ENCODE data around the gene RNF115. TPM values are rescaled to one million over a fixed set of nuclear protein-coding genes. Genes with fewer than 3 reads are reported as not detected.

The RNF115 gene
- total RNA-seq, 1 experiment from 2014 or later = 9.5 TPM

DNA sequence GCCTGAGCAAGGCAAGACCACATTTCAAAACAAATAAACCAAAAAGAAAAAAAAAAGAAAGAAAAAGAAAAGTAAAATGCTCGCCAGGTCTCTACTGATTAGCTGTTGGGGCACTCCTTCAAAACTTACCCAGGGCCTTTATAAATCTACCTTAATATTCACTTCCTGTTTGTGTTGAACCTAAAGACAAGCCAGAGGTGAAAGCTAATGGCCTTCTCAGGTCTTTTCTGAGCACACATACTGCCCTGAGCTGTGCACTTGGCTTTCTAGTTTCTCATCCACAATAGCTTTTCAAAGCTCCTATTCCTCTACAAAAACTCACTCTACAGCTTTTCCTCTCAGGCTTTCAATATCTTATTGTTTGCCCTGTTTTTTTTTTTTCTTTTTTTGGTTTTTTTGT lies 50.5 kb downstream of the RNF115 start:
- no peaks in the 10 kb centered on the region for H3K27me3 ChIP-seq (ENCODE audit: insufficient read depth, low read length)
- intact Hi-C loops (cut with micrococcal nuclease) = no loop called here
- no peak for DNase-seq (ENCODE audit: low read depth, low spot score)
- no peaks in the 10 kb centered on the region for H3K79me2 ChIP-seq (ENCODE audit: insufficient read depth, low read length)
- H3K9me2 ChIP-seq (ENCODE audit: insufficient read depth) = no peaks in the 10 kb centered on the region
- H2AFZ ChIP-seq (ENCODE audit: low read depth, low read length, poor library complexity, severe bottlenecking) = no peak overlapping the region
- BruUV-seq (replicated peaks) = no TSS peak
- no peaks in the 10 kb centered on the region for H3K4me1 ChIP-seq (ENCODE audit: control insufficient read depth in 1 of 2, insufficient read depth in 2 of 2, low read length in 2 of 2)
- no peak overlapping the region for H3K27ac ChIP-seq (ENCODE audit: low read depth, low read length)
- ChIA-PET RAD21 (ENCODE audit: low non-redundant PET in 1 of 2, low total read pairs in 2 of 2, uncharacterized antibody in 2 of 2, unreplicated experiment in 2 of 2) (no interaction called here), POLR2A (no interaction called here), CTCF (no interaction called here)
- no peaks in the 10 kb centered on the region; a peak in 1 of 4 replicates for H3K36me3 ChIP-seq (ENCODE audit: control insufficient read depth in 1 of 2, insufficient read depth in 2 of 2, low read length in 2 of 2)
- H3K4me3 ChIP-seq (replicated peaks in 1 of 2; ENCODE audit: low read depth in 1 of 2, low read length in 2 of 2) = no peak overlapping the region
- no peak overlapping the region for H3K9ac ChIP-seq (ENCODE audit: low read length)
- no peak for ATAC-seq
- no peaks in the 10 kb centered on the region for H3K9me3 ChIP-seq (ENCODE audit: control insufficient read depth in 1 of 2, insufficient read depth in 1 of 2, low read depth in 1 of 2, low read length in 2 of 2)
- no peak overlapping the region for H3K4me2 ChIP-seq (ENCODE audit: low read length)
- no peaks in the 10 kb centered on the region for H4K20me1 ChIP-seq (ENCODE audit: insufficient read depth)
- TF ChIP-seq CEBPB (IDR thresholded peaks at IDR 0.05; ENCODE audit: low read depth) (no peak), SIN3A (IDR thresholded peaks at IDR 0.05; ENCODE audit: low read depth) (no peak), EZH2phosphoT487 (IDR thresholded peaks at IDR 0.05; ENCODE audit: borderline replicate concordance) (no peak), SP1 (IDR thresholded peaks at IDR 0.05; ENCODE audit: low read depth) (no peak), TCF7L2 (IDR thresholded peaks at IDR 0.05; ENCODE audit: borderline replicate concordance, extremely low read depth, insufficient read depth, insufficient read length) (no peak), JUND (IDR thresholded peaks at IDR 0.05) (no peak), ZNF274 (IDR thresholded peaks at IDR 0.05; ENCODE audit: low read depth, low read length) (no peak), FOSL1 (IDR thresholded peaks at IDR 0.05; ENCODE audit: low read depth) (no peak), ELF1 (IDR thresholded peaks at IDR 0.05; ENCODE audit: borderline replicate concordance, low read depth) (no peak), RAD21 (IDR thresholded peaks at IDR 0.05; ENCODE audit: low read depth) (no peak), POLR2AphosphoS5 (IDR thresholded peaks at IDR 0.05; ENCODE audit: low read depth, low read length) (no peak), CBX3 (IDR thresholded peaks at IDR 0.05; ENCODE audit: low read depth) (no peak)
- TF ChIP-seq, protein P1, sequence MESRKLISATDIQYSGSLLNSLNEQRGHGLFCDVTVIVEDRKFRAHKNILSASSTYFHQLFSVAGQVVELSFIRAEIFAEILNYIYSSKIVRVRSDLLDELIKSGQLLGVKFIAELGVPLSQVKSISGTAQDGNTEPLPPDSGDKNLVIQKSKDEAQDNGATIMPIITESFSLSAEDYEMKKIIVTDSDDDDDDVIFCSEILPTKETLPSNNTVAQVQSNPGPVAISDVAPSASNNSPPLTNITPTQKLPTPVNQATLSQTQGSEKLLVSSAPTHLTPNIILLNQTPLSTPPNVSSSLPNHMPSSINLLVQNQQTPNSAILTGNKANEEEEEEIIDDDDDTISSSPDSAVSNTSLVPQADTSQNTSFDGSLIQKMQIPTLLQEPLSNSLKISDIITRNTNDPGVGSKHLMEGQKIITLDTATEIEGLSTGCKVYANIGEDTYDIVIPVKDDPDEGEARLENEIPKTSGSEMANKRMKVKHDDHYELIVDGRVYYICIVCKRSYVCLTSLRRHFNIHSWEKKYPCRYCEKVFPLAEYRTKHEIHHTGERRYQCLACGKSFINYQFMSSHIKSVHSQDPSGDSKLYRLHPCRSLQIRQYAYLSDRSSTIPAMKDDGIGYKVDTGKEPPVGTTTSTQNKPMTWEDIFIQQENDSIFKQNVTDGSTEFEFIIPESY (IDR thresholded peaks at IDR 0.05; ENCODE audit: extremely low read depth, insufficient replicate concordance, low read length) = no peak

Data from HCT116 (cell line).